HG02973 (cell line): ENCODE measurements around the gene ADGRB3.
"Not testable (repeated sequence)": the region's sequence is repeated elsewhere in the genome, so short reads cannot be mapped to it uniquely, and the experiment has no call there.

ENCODE experiments used
- ATAC-seq: cut with Tn5 transposase; IDR thresholded peaks from one replicate; pipeline ENCODE4 v1.9.1; 2021; ENCODE audit warnings: moderate library complexity; ENCODE audit not compliant: unreplicated experiment

The ADGRB3 gene

DNA sequence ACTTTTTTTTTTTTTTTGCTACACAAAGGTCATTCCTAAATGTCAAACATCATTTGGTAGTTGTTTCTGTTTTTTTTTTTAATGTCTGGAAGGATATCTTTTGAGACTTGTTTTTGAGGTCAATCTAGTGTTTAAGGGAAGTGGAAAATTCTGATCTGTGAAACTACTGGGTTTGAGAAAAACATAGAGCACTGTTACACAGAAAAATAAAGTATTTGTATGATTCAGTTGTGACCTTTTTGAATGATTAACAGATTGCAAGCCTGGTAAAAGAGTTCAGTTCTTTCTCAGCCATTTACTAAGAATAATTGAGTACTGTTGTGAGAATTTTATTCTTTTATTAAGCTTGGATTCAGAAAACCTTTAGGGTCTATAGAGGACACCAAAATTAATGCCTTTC is 276.7 kb downstream of the ADGRB3 start:
- ATAC-seq: no peak

DNA sequence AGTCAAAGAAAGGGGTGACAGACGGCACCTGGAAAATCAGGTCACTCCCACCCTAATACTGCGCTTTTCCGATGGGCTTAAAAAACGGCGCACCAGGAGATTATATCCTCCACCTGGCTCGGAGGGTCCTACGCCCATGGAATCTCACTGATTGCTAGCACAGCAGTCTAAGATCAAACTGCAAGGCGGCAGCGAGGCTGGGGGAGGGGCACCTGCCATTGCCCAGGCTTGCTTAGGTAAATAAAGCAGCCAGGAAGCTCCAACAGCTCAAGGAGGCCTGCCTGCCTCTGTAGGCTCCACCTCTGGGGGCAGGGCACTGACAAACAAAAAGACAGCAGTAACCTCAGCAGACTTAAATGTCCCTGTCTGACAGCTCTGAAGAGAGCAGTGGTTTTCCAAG is 277.7 kb downstream of the ADGRB3 start:
- ATAC-seq: not testable (repeated sequence)

DNA sequence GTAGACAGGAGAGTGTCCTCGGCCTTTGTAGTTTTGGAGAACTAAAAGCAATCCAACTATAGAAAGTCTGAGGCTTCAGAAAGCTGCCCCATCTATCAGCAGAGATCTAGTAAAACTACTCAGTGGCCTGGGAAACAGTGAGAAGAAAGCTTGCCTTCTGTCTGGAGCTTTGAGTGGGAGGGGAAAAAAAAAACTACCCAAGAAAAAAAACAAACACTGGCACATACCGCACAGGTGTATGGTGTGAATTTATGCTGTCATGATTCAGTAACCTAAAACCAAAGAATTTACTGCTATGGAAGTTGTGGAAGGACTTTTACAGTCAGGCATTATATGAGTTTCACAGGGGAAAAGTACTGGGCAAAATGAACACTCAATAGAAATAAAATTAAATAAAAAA is 280.5 kb downstream of the ADGRB3 start:
- no peak for ATAC-seq

DNA sequence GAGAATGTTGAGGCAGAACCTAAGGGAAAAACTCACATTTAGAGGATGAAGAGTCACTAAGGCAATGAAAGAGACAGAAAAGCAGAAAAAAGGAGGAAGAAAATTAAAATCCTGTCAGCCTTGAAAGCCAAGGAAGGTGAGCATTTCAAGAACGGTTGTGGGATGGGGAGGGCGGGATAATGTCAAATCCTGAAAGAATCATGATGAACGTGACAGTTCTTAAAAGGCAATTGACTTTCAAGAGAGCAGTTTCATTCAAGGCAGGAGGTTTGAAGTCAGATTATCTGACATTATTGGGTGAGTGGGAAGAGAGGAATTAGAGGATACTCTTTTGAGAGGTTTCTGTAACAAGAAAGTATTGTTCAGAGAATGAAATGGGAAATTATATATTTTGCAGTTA is 284.5 kb downstream of the ADGRB3 start:
- no peak for ATAC-seq

DNA sequence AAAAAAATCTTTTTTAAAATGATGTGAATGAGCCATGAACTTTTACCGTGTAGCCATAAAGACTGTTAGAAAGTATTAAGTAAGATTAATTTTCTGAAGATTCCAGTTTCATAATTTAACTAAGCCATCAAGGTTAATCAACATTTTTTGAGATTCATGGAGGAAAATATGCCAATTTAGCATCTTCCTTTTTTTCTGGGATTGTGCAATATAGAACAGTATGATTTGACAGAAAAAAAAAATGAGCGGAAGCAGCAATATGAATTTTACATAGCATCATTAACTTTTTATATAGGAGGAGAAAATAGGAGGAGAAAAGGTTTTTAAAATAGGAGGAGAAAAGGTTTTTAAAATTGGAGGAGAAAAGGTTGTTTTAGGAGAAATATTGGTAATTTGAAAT is 306.3 kb downstream of the ADGRB3 start:
- no peak for ATAC-seq

DNA sequence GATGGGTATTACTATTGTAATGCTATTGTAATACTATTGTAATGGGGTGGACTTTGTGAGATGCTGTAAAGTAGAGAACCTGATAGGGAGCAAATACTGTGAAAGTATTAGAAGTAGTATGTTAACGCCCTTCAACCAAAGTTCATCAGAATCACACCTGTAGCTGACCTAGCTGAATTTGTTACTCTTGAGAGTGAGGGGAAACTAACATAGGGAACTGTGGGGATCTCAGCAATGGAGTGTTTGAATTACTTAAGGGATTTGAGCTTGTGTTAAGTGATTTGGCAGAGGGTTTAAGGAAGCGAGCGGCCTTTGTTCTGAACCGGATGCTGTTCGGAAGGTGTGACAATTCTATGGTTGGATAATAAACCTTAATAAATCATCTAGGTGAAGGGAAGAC is 312.6 kb downstream of the ADGRB3 start:
- no peak for ATAC-seq

DNA sequence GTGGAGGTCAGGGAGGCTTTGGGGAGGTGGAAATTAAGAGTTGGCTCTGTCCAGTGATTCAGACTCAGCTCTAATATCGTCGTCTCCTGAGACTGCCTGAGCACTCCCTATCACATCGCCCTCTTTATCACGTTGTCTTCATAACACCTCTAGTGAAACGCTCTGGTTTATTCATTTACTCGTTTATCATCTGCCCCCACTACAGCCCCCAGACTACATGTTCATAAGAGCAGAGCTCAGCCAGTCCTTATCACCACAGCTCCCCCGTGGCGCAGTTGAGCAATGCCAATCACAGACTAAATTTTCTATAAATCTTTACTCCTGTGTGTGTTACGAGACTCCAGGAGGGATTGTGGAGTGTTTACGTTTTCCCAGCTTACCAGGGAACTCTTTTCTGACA is 316.2 kb downstream of the ADGRB3 start:
- ATAC-seq: no peak

DNA sequence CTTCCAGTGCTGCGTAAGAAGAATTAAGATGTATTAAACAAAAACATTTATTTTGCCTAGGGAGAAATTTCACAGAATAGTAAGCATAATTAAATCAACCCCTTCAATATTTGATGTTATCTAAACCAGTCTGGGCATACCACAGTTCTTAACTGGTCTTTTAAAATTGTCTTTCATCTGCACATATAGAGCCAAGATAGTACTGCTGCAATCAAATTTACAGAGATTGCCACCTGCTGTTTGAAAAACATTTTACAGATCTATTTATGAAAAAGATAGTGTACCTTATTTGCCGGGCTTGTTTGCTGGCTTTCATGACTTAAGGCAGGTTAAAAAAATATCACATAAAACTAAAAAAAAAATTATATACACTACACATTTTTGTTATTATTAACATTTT is 323.2 kb downstream of the ADGRB3 start:
- no peak for ATAC-seq

DNA sequence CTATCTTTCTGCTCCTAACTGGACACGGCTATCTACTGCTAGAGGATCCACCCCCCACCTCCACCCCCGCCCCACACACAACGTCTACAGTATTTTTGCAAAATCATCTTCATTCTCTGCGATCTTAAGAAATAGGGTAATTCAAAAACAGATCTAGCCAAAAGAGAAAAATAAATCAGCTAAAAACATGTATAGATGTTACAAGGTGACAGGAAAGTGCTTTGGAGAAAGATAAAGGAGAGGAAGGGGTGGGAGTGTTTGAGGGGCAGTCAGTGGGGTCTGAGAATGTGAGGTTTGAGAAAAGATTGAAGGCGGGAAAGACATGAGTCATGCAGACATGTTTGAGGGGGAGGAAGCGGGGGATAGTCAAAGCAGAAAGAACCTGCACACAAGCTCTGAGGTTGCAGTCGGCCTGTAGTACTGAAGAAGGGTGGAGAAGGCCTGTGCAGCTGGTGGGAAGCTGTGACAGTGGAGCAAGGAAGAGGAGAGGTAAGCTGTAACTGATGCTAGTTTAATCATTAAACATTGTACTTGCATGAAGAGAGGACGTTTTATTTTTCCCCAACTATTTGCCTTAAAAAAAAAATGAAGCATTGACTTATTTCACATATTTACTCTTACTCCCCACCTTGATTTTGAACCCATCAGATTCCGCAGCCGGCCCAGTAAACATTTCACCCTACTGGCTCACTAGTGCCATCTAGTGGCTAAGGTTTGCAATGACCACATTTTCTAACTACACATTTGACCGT is 332.6 kb downstream of the ADGRB3 start:
- ATAC-seq: peak; percentile 83

DNA sequence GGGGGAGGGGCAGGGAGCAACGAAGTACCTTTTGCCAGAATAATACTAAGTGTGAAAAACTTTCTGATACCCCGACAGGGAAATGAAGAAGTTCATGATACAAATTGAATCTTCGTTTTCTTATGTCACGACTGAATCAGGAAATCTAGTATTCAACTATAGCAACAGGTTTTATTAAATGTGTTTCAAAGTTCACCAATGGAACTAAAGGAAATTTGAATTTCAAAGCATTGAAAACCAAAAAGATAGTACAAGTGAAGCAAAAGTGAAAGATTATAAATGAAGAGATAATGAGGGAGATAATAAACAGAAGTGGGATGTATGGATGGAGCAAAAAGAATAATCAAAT is 333.2 kb downstream of the ADGRB3 start:
- no peak for ATAC-seq

DNA sequence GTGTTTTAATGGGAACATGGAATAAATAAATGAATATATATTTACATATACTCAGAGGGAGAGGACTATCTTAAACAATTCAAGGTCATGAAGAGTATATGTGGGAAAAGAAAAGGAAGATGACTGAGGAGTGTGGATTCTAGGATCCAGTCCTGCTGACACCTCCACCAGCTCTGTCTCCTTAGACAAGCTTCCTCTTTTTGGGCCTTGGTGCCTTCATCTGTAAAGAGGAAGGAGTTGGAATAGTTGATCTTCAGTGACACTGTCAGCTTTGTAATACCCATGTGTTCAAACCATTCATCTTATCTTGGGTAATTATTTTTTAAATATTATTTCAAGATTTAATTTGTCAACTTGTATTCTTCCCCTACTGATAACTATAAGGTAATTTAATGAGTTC is 338.0 kb downstream of the ADGRB3 start:
- no peak for ATAC-seq

DNA sequence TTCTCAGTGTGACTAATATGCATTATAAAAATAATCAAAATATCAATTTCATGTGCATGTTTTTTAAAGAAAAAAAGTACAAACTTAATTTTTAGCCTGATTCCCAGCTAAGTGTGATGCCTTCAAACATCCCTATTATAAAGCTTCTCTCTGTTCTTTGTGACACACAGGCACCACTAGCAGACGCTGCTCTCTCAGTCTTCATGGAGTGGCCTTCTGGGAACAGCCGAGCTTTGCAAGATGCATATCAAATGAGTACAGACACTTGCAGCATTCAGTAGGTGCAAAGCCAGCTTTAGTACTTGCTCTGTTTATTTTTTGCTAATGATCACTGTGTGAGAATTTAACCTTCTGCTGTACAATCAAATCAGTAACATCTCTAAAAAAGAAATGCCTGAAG is 340.0 kb downstream of the ADGRB3 start:
- no peak for ATAC-seq

DNA sequence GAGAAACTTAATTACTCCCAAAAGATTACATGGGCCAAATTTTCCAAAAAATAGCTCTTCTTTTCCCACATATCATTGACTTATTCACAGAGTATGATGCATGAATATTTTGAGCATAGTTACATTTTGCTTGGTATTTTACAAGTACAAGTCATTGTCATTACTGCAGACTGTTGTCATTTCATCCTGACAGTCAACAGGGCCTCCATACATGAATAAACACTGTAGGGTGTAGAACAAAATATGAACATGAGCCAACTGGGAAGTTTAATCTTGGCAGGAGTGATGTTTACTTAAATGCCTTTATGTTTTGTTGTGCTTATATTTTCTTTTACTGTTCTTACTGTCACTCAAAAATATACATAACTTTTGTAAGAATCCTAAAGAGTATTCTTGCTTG is 340.7 kb downstream of the ADGRB3 start:
- ATAC-seq: no peak

DNA sequence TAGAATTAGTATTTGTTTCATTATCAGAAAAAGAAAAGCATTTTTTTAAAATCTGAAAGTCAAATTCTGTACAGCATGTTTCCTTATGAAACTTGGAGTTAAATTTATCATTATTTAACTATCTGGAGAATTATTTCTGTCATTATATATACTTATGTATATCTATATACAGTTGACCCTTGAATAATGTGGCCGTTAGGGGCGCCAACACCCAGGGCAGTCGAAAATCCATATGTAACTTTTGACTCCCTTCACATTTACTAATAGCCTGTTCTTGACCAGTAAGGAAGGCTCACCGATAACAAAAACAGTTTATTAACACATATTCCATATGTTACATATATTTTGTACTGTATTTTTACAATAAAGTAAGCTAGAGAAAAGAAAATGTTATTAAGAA is 341.2 kb downstream of the ADGRB3 start:
- ATAC-seq: no peak

DNA sequence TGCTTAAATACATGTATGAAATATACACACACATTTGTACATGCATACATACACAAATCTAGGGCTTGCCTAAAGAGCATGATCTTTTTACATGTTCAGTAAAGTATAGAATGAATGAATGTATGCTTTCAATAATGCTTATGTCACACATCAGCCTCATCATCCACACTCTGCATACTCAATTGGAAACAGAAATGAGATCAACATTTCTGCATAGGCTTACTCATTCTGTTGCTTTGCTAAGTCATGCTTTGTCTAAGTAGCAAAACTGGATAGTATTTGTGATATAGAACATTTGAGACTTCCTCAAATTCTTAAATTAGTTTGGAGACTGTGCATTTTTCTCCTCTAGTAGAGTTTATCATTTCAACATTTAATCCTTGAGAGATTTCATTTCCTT is 343.3 kb downstream of the ADGRB3 start:
- ATAC-seq: no peak

DNA sequence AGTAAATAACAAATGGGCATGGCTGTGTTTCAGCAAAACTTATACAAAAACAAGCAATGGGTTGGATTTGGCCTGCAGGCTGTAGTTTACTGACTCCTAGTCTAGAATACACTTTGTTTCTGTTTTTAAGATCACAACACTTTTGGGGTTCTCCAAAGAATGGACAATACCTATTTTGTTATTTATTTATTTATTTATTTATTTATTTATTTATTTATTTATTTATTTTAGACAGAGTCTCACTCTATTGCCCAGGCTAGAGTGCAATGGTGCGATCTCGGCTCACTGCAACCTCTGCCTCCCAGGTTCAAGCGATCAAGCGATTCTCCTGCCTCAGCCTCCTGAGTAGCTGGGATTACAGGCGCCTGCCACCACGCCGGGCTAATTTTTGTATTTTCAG is 346.6 kb downstream of the ADGRB3 start:
- ATAC-seq: not testable (repeated sequence)

DNA sequence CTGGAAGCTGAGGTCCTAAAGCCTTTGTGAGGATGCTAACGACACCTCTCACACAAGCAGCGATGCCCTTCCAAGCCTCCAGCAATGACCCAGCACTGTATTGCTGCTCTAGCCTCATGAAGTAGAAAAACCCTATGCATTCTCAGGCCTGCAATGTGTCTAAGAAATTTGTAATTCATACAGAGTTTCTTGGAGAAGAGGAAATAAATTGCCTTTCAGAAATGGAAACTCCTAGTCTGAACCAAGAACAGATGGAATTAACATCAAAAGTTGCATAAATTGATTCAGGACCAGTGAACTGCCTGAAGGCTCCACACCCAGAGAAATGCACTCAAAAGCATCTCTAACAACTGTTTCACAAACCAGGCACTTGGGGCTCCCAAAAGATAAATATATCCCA is 353.6 kb downstream of the ADGRB3 start:
- no peak for ATAC-seq

DNA sequence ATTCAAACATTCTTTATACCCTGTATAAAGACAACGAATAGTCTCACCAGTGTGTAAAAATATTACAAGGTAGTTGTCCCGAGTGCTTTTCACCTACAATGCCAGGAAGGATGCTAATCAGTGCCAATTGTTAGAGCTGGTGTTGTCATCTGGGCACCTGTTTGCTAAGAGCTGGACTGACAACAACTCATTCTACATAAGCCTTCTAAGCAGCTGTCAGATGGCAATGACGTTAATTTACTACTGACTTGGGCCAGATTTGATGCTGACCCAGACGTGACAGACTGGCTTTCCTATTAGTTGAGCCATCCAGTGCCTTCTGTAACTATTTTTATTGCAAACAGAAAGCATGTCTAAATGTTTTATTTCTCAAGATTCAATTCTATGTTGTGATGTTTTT is 355.2 kb downstream of the ADGRB3 start:
- ATAC-seq: no peak

DNA sequence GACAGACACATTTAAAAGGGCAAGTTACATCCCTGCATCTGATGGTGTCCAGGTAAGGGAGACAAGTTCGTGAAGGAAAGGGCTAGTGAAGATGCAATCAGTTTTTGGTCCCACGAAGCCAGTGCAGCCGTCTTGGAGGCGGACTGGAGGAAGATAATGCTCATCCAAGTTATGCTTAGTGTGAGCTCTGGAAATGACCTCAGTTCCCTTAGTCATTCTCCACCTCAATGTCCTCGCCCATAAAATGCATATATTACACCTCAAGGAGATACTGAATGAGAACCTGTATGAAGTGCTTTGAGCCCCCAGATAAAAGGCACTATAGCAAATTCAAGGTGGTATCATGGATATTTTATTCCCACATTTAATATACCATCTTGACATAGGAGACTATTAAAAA is 358.8 kb downstream of the ADGRB3 start:
- ATAC-seq: no peak

DNA sequence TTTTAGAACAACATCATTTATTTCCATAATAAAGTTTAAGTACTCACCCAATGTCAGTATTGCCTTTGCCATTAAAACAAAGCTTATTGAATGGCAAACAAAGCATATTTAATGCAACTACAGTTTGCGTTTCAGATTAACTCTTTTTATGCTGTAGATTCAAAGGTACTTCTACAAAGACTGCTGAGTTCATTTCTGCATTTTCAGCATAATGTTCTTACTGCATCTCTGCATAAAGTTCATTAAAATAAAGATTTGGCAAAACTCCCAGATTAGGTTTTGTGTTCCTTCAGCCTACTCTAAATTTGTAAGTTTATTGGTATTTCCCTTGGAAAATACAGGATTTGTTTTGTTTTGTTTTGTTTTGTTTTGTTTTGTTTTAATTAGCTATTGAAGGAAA is 359.4 kb downstream of the ADGRB3 start:
- ATAC-seq: no peak

DNA sequence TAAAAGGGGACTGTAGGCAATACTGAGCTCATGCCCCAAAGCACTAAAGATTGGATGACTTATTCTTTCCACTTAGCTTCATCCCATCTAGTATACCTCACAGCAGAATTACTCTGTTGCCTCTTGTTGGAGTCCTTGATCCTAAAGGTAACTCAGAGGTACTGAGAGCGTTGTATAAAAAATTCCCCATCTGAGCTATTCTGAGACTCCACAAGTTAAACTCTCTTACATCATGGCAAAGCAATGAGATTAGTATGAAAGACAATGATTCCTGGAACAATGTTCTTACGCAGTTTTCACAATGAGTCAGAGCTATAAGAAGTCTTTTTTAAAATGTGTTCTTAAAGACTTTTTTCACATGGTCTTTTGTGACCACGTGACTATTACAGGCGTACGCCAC is 370.1 kb downstream of the ADGRB3 start:
- no peak for ATAC-seq

DNA sequence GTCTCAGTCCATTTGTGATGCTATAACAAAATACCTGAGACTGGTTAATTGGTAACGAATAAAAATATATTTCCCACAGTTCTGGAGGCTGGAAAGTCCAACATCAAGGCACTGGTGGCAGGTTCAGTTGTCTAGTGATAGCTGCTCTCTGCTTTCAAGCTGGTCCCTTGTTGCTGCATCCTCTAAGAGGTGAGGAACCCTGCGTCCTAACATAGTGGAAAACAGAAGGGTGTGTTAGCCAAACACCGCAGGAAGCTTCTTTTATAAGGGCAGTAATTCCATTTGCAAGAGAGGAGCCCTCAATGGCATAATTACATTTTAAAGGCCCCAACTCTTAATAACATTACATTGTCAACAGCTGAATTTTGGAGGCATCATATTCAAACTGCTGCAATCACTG is 372.7 kb downstream of the ADGRB3 start:
- ATAC-seq: no peak

DNA sequence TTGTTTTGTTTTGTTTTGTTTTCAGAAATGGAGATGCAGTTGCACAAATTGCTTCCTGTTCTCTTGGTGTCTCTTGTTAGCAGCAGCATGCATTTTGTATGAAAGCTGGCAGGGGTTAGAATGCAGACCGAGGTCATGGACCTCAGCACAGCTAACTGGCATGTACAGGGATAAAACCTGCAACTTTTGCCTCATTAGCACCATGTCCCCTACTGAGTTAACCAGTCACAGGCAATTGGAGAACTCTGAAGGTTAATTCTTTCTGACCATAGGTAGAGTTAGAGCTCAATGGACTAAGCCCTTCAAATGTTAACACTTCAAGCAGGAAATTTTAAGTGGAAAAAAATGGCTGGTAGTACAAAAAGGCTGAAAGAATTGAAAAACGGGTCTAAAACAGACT is 377.1 kb downstream of the ADGRB3 start:
- ATAC-seq: no peak

DNA sequence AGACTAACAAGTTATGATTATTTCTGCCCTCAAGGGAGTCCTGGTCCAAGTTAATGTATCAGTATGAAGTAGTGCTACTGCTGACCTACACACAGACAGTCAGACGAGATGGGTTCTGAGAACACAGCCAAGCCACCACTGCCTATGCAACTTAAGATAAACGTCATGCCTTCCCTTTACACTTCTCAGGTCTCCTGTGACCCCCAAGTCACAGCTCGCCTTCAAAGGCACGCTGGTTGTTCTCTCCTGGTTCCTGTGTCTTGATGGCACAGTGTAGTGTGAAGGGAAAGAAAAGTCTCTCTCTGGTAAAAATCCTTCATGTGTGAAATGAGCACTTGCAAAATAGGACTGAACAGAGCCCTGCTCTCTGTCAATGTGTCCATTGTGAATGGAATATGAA is 377.8 kb downstream of the ADGRB3 start:
- no peak for ATAC-seq
